SK-N-MC (cell line): ENCODE measurements around the gene PCNA.

Experiments
- DNase-seq: peaks from one replicate; pipeline ENCODE4 v3.0.0-alpha.2; 2011; ENCODE audit warnings: low read depth, low spot score
- H3K27ac ChIP-seq: fragments of 200-600 bp; sonication (generic); 2 replicates; pipeline ENCODE4 v1.5.1; 2016; ENCODE audit warnings: mixed run types
- H3K36me3 ChIP-seq: fragments of 200-600 bp; sonication (generic); 2 replicates; pipeline ENCODE4 v1.6.1; 2017; ENCODE audit warnings: antibody characterized with exemption, low read length, mixed read lengths; ENCODE audit not compliant: insufficient read depth
- H3K4me3 ChIP-seq: fragments of 200-600 bp; sonication (generic); 2 replicates; pipeline ENCODE4 v1.5.1; 2016
- H3K9ac ChIP-seq: fragments of 200-600 bp; sonication (generic); 2 replicates; pipeline ENCODE4 v1.8.0; 2017; ENCODE audit warnings: mixed run types, mixed read lengths; ENCODE audit not compliant: insufficient read length
- H3K9me3 ChIP-seq: fragments of 200-600 bp; sonication (generic); 2 replicates; pipeline ENCODE4 v1.6.1; 2017; ENCODE audit warnings: low read depth, mild to moderate bottlenecking, antibody characterized with exemption, low read length, moderate library complexity, mixed read lengths
- EZH2 ChIP-seq: fragments of 200-600 bp; sonication (generic); IDR thresholded peaks from one replicate; pipeline ENCODE4 v1.6.1; 2017; ENCODE audit warnings: antibody characterized with exemption
- FOXP2 ChIP-seq: optimal IDR thresholded peaks from 2 replicates; pipeline ENCODE3; 2011; ENCODE audit warnings: mild to moderate bottlenecking, moderate library complexity; ENCODE audit not compliant: insufficient read depth; ENCODE audit errors: extremely low read length, control extremely low read depth
- POLR2AphosphoS5 ChIP-seq: IDR thresholded peaks from 2 replicates; pipeline ENCODE4 v1.6.1; 2012; ENCODE audit warnings: mild to moderate bottlenecking, low read depth, low read length, borderline replicate concordance

PCNA gene

GRCh38 chr20:5119435-5120184 lies at the start of gene PCNA:
PCNA (minus strand) TSS chr20:5119958; CDS start chr20:5119798, 160 bp downstream.
- Histone ChIP-seq H3K9me3 (no peaks in the 10 kb centered on the region), H3K27ac (peak within 1 kb of the TSS; percentile 90), H3K9ac (peak within 1 kb of the TSS; percentile 96), H3K4me3 (peak within 1 kb of the TSS; percentile 89), H3K36me3 (peaks cover 45% of the 10 kb centered on the region)
- DNase-seq = peak; percentile 66
- TF ChIP-seq FOXP2 = no peak
- TF ChIP-seq EZH2 = no peak
- peak; percentile 99 for TF ChIP-seq POLR2AphosphoS5

GRCh38 chr20:5168651-5169396 lies 49.1 kb upstream of the PCNA start:
- Histone ChIP-seq H3K36me3 (peaks cover 3% of the 10 kb centered on the region; the same call in 1 of the 2 replicates), H3K27ac (no peak overlapping the region), H3K4me3 (no peak overlapping the region), H3K9ac (no peak overlapping the region), H3K9me3 (no peaks in the 10 kb centered on the region)
- no peak for TF ChIP-seq EZH2
- TF ChIP-seq FOXP2 = no peak
- no peak for TF ChIP-seq POLR2AphosphoS5
- DNase-seq = peak; percentile 18

- Histone ChIP-seq H3K36me3 (no peaks in the 10 kb centered on the region), H3K9ac (no peak overlapping the region), H3K27ac (no peak overlapping the region), H3K4me3 (no peak overlapping the region), H3K9me3 (no peaks in the 10 kb centered on the region)
- no peak for TF ChIP-seq FOXP2
- TF ChIP-seq EZH2 = no peak
- TF ChIP-seq POLR2AphosphoS5 = no peak
- DNase-seq = no peak
Measured at GRCh38 chr20:5164645-5165625, 45.2 kb upstream of the PCNA start.

GRCh38 chr20:5161536-5162164 lies 41.9 kb upstream of the PCNA start:
- no peaks in the 10 kb centered on the region for H3K9me3 ChIP-seq

GRCh38 chr20:5160882-5161281 lies 41.1 kb upstream of the PCNA start:
- Histone ChIP-seq H3K36me3 (no peaks in the 10 kb centered on the region), H3K9me3 (no peaks in the 10 kb centered on the region), H3K9ac (no peak overlapping the region), H3K4me3 (no peak overlapping the region), H3K27ac (no peak overlapping the region)
- DNase-seq = no peak
- no peak for TF ChIP-seq FOXP2
- TF ChIP-seq EZH2 = no peak
- no peak for TF ChIP-seq POLR2AphosphoS5

More at GRCh38 chr20:5161536-5162164, 41.9 kb upstream of the PCNA start:
- no peak for DNase-seq
- Histone ChIP-seq H3K4me3 (no peak overlapping the region), H3K27ac (no peak overlapping the region), H3K9ac (no peak overlapping the region), H3K36me3 (no peaks in the 10 kb centered on the region)
- no peak for TF ChIP-seq EZH2
- TF ChIP-seq POLR2AphosphoS5 = no peak
- TF ChIP-seq FOXP2 = no peak

GRCh38 chr20:5159928-5160327 lies 40.2 kb upstream of the PCNA start:
- no peak overlapping the region for H3K27ac ChIP-seq
- H3K9ac ChIP-seq = no peak overlapping the region
- TF ChIP-seq POLR2AphosphoS5 (no peak), EZH2 (no peak), FOXP2 (no peak)

GRCh38 chr20:5156675-5157448 lies 37.1 kb upstream of the PCNA start:
- H3K4me3 ChIP-seq = no peak overlapping the region
- no peak overlapping the region for H3K27ac ChIP-seq

More at GRCh38 chr20:5159928-5160327, 40.2 kb upstream of the PCNA start:
- H3K36me3 ChIP-seq = no peaks in the 10 kb centered on the region
- H3K9me3 ChIP-seq = no peaks in the 10 kb centered on the region
- DNase-seq = no peak
- no peak overlapping the region for H3K4me3 ChIP-seq

More at GRCh38 chr20:5156675-5157448, 37.1 kb upstream of the PCNA start:
- H3K9me3 ChIP-seq = no peaks in the 10 kb centered on the region
- no peak for DNase-seq
- H3K9ac ChIP-seq = no peak overlapping the region
- no peak for TF ChIP-seq FOXP2
- TF ChIP-seq EZH2 = no peak
- TF ChIP-seq POLR2AphosphoS5 = no peak
- no peaks in the 10 kb centered on the region for H3K36me3 ChIP-seq
